GM12878 (cell line): ENCODE data around the gene TSFM. TPM values are rescaled to one million over a fixed set of nuclear protein-coding genes. Genes with fewer than 3 reads are reported as not detected.

Experiments used
- ASH2L ChIP-seq: fragments of 300-600, 200-600 bp; sonication (generic); IDR thresholded peaks from 2 replicates; pipeline ENCODE4 v1.6.1; 2017; ENCODE audit warnings: low read depth, mild to moderate bottlenecking, borderline replicate concordance
- BCL3 ChIP-seq: IDR thresholded peaks from 2 replicates; pipeline ENCODE4 v1.6.1; 2011; ENCODE audit warnings: borderline replicate concordance, low read depth, mild to moderate bottlenecking, moderate library complexity, low read length; ENCODE audit not compliant: insufficient read depth, poor library complexity, severe bottlenecking
- FOXM1 ChIP-seq: IDR thresholded peaks from 2 replicates; pipeline ENCODE4 v1.6.1; 2012; ENCODE audit warnings: low read depth, mild to moderate bottlenecking, inconsistent platforms, low read length, moderate library complexity
- PBX3 ChIP-seq: IDR thresholded peaks from 2 replicates; pipeline ENCODE4 v1.6.1; 2011; ENCODE audit warnings: mild to moderate bottlenecking, low read depth, low read length, moderate library complexity; ENCODE audit not compliant: insufficient replicate concordance
- SKIL ChIP-seq: fragments of 450-650 bp; IDR thresholded peaks from 2 replicates; pipeline ENCODE4 v1.6.1; 2017; ENCODE audit warnings: mild to moderate bottlenecking, low read depth, inconsistent platforms; ENCODE audit not compliant: poor library complexity, severe bottlenecking
- TCF3 ChIP-seq: IDR thresholded peaks from 2 replicates; pipeline ENCODE4 v1.6.1; 2012; ENCODE audit warnings: low read depth, mild to moderate bottlenecking, low read length, borderline replicate concordance; ENCODE audit not compliant: insufficient read depth
- TCF7 ChIP-seq: IDR thresholded peaks from 2 replicates; pipeline ENCODE4 v1.6.1; 2014; ENCODE audit warnings: antibody characterized with exemption, borderline replicate concordance
- polyA plus RNA-seq, 11 experiments: library from polyadenylated mRNA; depleted of rRNA in 4 of 11; unstranded in 6 of 11; stranded (reverse) in 5 of 11; fragments of >200 nt; fragmentation: Nextera tagmentation in 4 of 11; fragmentation: Illumina TruSeq in 1 of 11; extraction: Ambion mirVana in 4 of 11; extraction: Trizol in 1 of 11; gene quantifications; 1 replicate in 1 of 11; 2 replicates in 10 of 11; pipeline versions ENCODE4 v1.2.1 to v1.2.3, GENCODE V29; 2011 to 2016; ENCODE audit warnings: inconsistent platforms in 2 of 11, missing spikeins in 2 of 11, low read depth in 1 of 11
- total RNA-seq, 4 experiments: library from RNA; depleted of rRNA in 3 of 4; stranded (reverse); fragments of >200 nt in 3 of 4; fragmentation: Illumina TruSeq in 1 of 4; extraction: Trizol in 1 of 4; gene quantifications; 2 replicates each; pipeline versions ENCODE4 v1.2.1 to v1.2.3, GENCODE V29; 2013 to 2021

The TSFM gene
- total and polyA plus RNA-seq, 10 of the 15 experiments (the other 5 are each of a cell fraction or from before 2014, with no cell fraction given): 36.7 to 132 (median 45.6) TPM

GRCh38 chr12:57822392-57823130 is 40.0 kb downstream of the TSFM start (continued):
- TF ChIP-seq SKIL (no peak), FOXM1 (no peak), PBX3 (no peak), BCL3 (no peak), ASH2L (no peak), TCF3 (no peak), TCF7 (no peak)
